NCI-H2227 treated with DMSO at 0.1 percent for 48 hours (cell line): Measurements from ENCODE around the gene BIRC3.
"Not testable (repeated sequence)": the region's sequence is repeated elsewhere in the genome, so short reads cannot be mapped to it uniquely, and the experiment has no call there.

Experiments
- DNase-seq: peaks from one replicate; lab custom pipeline; 2025; lab: John Stamatoyannopoulos, UW

Gene BIRC3

DNA sequence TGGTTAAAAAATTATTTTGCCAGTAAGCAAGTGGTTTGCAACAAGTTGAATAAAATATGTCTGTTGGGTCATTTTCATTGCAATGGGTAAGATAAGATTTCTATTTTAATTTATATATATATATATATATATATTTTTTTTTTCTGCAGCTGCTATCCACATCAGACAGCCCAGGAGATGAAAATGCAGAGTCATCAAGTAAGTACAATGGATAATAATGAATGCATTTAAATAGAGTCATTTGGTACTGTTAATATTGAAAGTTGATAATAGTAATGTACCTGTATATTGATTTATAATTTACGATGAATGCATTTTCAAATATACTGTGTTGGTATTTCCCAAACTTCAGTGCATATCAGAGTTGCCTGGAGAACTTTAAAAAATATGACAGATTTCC, 11.5 kb downstream of the BIRC3 start:
- DNase-seq, result no peak

DNA sequence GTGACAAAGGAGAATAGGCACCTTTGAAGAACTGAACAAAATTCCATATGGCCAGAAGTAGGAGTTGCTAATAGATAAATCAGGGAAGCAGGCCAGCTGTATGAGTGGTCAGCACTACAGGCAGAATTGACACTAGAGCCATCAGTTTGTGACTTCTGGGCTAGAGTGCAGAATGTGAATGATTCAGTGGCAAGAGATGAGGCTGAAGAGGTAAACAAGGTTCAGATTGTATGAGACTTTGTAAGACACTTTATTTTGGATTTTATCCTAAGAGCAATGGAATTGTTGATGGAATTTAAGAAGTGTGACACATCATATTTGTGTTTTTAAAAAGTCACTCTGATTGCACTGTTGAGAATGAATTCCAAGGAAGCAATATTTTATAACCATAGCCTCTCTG, 12.9 kb downstream of the BIRC3 start:
- DNase-seq, result no peak

DNA sequence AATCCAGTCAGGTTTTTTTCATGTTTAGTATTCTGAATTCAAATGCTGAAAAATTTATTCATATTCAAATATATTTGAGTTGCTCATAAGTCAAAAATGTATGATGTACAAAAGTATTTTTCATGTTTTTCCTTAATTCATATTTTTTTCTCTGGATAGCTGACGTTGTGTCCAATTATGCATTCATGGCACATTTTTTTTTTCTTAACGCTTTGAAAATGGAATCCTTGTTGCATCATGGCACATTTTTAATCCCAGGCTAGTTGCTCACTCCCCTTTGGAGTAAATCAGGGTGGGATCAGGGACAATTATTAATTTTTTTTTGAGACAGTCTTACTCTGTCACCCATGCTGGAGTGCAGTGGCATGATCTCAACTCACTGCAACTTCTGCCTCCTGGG, 14.1 kb downstream of the BIRC3 start:
- no peak for DNase-seq

DNA sequence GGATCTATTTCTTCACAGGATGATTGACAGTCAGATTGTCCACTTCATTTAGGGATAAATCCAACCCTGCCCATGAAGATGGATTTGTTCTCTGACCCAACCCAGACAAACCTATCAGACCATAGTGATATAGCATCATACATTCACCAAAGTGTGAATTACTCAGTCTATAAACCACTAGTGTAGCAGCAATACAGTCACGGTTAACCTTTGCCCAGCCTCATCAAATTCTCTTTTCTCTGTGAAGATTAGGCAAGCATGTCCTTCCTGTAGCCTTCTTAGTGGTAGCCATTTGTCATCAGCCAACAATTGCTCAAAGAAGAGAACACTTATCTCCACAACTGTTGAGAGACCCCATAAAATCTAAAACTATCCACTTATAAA, 15.3 kb downstream of the BIRC3 start:
- DNase-seq, result no peak

DNA sequence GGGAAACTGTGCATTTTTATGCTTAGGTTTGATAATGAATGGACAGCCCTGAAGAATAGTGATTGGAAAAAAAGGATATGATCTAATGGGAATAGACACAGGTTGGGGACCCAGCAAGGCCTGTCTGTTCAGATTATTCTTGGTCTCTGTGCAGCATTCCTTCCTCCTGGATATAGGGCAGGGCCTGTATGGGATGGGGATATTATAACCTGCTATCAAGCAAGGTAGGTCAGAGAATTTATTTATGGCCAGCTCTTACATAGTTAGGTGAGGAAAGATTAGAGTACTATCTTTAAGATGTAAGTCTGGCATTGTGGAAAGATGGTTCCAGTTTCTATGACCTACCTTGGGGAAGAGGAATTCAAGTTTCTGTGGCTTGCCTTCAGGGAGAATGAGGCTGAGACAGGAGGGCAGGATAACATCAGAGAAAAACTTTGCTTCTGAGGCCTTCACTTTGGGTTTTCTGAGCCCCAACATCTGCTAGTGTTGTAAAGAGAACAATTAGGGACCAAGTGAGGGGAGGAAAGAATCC, 21.3 kb downstream of the BIRC3 start:
- no peak for DNase-seq

DNA sequence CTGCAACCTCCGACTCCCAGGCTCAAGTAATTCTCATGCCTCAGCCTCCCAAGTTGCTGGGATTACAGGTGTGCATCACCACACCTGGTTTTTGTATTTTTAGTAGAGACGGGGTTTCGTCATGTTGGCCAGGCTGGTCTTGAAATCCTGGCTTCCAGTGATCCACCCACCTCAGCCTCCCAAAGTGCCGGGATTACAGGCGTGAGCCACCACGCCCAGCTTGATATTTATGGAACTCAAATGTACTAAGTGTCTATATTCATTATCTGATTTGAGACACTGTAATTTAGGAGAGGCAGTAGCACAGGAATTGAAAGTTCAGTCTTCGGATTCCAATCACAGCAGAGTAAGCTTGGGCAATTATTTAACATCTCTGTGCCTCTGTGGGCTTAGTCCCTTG, 24.0 kb downstream of the BIRC3 start:
- not testable (repeated sequence) for DNase-seq

DNA sequence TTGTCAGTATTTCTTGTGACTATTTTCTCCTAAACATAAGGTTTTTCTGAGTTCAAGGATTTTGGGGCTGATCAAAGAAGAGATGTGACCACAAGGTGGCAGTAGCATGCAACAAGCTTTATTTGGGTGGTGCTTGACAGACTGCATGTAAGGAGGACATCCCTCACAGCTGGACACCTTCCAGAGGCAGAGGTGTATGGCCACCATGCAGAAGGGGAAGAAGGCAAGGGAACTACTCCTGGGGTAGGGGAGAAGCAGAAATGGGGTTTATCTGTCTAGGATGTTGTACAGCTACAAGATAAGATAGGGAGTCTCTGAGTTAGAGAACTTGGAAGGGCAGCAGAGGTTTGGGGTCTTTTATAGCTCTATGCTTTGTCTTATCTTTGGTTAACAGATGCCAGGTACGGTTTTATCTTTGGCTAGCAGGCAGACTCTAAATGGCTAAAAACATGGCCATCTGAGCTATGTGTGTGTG, 24.6 kb downstream of the BIRC3 start:
- peak; percentile 42 for DNase-seq

DNA sequence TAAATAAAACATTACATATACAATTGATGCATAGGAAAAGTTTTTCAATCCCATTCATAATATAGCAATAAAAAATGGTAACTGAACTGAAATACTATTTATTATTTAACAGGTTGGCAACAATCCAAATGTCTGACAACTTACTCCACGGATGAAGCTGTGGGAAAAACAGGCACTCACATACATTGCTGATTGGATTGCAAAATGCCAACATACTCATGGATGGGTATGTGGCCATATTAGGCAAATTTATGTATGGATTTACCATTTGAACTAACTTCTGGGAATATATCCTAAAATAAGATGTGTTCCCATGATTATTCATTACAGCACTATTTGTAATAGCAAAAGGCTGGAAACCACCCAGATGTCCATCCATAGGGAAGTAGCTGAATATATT, 26.5 kb downstream of the BIRC3 start:
- DNase-seq, result no peak

DNA sequence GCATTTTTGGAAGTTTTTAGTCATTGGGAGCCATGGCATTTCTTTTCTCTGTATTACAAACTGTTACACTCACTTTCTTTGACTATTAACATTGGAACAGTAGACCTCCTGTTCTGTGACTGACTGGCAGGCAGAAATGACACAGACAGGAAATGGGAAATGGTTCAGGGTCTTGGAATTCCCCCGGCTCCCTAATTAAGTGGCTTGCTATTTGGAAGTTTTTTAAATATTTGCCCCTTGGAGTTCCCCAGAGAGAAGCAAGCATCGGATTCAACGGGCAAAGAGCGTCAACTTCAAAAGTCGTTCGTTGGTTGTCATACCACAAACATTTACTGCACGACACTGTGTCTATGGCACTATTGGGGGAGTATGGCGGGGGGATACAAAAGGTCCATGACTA, 28.6 kb downstream of the BIRC3 start:
- no peak for DNase-seq

DNA sequence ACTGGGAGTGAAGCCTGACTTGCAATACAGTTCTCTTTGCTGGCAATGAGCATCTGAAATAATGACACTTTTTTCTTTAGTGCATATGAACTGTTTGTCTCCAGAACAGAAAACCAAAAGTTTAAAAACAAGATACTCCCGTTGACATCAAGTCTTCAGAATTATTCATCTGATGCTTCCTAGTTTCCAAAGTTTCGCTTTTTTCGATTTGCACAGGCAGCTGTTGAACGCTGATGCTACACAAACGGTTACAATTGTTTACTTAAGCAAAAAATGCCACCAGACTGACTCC, 29.1 kb downstream of the BIRC3 start:
- DNase-seq, result no peak

DNA sequence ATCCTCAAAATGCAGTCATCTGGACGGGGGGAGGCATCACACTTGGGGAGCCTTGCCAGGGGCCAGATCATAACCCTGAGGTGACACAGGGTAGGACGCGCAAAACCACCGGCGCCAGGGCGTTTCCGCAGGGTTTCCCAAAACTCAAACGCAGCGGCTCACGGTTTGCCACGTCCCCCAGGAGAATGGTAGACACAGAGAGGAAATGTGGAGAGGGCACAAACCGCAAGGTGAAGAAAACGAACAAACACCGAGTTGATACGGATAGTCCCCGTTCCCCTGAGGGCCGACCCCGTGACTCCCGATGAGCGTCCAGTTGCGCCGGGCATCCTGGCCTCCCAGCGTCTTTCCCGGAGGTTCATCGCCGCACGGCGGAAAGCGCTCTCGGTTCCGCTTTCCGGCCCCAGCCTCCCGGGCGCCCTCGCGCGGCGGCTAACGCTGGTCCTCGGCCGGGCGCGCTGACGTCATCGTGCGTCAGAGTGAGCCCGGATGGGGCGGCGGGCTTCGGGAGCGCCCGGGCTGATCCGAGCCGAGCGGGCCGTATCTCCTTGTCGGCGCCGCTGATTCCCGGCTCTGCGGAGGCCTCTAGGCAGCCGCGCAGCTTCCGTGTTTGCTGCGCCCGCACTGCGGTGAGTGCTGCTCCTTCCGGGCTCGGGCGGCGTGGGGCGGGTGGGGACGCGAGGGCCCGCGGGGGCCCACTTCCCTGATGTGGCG, 29.6 kb downstream of the BIRC3 start, which contains the start of gene BIRC2:
Gene BIRC2 (plus strand): TSS at position 467 of the 714 bp plus-strand sequence. CDS start 2,641 bp downstream, outside the sequence.
- peak; percentile 62 for DNase-seq

DNA sequence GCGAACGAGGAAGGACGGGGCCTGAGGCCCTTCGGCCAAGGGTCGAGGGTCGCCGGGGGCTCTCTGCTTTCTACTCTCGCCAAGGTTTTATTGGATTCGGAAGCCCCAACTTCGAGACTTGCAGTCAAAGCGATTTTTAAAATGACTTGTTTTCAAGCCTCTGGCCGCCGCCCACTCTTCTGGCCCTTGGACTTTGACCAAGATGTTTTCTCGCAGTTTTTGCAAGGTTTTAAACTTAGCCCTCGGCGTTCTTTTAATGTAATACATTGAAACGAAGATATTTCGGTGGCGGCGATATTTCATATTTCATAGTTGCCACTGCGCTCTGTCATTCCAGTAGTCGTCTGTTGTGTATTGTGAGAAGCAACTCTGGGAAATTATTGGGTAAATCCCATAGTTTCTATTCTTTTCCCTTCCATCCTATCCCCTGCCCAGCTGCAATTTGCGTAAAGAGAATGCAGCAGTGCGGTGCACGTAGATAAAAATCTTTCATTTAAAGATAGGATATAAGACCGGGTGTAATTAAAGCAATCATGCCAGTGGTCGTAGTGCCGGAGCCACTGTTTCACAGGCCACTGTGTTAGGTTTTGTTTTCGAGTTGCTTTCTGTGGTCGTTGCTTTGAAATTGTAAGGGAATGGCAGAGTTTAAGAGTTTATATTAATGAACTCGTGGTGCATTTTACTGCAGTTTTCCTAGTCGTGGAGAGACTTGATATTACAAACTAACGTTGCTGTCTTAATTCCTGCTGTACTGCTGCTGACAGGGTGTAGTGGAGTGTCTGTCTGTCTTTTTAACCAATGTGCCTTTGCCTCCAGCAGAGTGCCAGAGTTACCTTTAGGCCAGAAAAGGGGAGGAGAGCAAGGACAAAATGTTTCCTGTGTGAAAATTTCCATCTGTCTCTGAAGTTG, 30.4 kb downstream of the BIRC3 start:
- DNase-seq, result no peak

DNA sequence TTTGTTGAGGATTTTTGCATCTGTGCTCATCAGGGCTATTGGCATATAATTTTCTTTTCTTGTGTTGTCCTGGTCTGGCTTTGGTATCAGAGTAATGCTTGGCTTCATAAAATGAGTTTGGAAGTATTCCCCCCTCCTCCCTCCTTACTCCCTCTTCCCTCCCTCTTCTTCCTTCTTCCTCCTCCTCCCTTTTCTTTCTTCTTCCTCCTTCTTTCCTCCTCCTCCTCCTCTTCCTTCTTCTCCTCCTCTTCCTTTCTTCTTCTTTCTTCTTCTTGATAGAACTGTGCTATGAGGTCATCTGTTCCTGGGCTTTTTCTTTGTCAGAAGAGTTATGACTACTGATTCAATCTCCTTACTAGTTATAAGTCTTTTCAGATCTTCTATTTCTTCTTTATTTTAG, 39.8 kb downstream of the BIRC3 start:
- DNase-seq, result no peak

DNA sequence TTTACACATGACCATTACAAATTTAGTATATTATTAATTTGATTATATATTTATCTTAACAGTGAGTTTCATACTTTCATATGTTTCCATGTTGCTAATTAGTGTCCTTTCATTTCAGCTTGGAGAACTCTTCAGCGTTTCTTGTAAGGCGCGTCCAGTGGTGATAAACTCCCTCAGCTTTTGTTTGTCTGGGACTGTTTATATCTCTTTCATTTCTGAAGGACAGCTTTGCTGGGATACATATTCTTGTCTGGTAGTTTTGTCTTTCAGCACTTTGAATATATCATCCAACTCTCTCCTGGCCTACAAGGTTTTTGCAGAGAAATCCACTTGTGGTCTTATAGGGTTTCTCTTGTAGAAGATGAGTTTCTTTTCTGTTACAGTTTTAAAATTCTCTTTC, 42.1 kb downstream of the BIRC3 start:
- no peak for DNase-seq

DNA sequence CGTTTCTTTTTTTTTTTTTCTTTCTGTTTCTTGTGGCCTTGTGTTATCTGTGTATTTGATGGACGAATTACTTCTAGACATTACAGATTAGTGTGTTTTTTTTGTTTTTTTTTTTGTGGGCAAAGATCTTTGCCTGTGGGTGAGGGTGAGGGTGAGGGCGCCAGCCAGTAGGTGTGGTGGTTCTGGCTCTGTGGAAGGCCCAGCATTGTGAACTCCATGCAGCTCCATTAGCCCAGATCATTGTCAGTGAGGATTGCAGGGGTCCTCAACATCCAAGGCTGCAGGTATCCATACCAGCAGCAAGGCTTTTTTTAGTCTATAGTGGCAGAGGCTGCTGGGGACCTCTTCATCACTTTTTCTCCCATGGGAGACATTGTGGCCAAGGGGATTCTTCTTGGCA, 43.4 kb downstream of the BIRC3 start:
- DNase-seq, result no peak

DNA sequence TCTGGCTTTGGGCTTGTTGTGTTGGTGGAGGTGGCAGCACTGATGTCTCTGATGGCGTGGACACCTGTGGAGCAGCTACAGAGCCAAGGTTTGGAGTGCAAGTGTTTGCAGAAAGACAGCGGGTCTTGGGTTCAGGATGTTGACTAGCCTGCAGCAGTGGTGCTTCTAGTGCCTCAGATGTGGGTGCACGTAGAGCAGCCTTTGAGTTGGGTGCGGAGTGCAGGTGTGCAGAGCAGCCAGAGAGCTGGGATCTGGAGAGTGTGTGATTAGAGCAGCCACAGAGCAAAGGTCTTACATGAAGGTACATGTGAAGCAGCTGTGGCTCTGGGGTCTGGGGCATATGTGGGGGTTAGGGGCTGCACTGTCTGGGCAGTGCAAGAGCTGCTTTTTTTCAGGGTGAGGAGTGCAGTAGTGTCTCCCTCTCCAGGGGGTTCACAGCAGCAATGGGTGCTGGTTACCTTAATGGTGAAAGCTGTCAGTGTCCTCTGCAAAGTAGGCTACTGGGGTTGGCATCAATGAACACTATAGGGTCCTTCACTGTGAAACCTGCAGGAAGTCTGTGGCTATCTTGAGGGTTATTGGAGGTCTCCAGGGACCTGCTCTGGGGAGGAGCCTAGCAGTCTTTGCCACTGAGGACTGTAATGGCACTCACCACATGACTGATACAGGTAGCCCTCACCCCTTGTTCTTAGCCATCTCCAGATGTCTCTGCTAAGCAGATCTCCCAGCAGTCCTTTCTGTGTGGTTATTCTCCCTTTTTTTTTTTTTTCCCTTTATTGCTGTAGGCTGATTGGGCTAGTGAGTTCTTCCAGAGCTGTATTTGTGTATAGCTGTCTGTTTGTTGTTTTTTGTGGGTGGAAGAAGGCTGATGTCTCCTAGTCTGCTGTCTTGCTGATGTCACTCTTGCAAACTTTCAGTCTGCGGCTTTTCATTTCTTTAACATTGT, 44.1 kb downstream of the BIRC3 start:
- no peak for DNase-seq

DNA sequence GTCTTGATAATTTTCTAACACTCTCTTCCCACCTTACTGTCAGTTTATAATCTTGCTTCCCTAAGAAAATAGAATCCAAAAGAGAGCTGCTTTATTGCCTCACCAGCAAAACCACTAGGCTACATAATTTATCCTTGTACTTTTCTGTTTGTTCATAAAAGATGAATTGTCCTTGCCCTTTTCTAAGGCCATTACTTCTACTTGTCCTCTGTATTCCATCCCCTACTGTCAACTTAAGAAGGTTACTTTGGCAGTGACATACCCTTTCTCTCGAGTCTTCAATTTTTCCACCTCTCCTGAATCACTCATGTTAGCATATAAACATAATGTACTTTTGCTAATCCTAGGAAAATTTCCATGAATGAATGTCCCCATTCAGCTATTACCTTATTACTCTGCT, 47.7 kb downstream of the BIRC3 start:
- no peak for DNase-seq

DNA sequence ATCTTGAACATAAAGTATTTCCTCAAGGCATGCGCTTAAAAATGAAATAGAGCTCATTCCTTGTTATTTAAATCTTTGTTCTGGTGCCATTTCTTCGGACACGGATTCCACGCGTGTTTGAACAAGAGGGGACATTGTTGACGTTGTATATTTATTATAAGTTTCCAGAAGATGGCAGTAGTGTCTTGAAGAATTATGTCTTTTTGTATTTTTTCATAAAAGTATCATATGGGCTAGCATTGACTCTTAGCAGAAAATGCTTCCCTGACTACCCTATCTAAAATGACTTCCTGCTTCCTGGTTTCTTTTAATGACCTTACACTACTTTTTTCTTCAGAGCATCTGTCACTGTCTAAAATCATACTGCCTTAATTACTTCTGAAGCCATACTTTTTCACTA, 50.1 kb downstream of the BIRC3 start:
- DNase-seq, result no peak

DNA sequence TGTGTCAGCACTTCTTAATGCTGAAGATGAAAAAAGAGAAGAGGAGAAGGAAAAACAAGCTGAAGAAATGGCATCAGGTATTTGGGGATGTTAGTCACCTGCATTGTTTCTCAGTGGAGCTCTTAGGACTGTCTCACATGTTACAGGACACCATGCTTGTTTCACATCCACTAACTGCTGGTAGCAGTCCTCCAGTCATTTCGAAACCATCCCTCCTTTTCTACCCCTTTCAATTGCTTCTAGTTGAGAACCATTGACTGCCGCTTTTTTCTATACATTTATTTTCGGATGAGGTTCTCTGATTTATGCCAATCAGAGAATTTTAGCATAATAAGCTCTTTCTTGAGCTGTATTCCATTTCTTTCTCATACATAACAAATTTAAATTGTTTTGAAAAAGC, 51.2 kb downstream of the BIRC3 start:
- no peak for DNase-seq

DNA sequence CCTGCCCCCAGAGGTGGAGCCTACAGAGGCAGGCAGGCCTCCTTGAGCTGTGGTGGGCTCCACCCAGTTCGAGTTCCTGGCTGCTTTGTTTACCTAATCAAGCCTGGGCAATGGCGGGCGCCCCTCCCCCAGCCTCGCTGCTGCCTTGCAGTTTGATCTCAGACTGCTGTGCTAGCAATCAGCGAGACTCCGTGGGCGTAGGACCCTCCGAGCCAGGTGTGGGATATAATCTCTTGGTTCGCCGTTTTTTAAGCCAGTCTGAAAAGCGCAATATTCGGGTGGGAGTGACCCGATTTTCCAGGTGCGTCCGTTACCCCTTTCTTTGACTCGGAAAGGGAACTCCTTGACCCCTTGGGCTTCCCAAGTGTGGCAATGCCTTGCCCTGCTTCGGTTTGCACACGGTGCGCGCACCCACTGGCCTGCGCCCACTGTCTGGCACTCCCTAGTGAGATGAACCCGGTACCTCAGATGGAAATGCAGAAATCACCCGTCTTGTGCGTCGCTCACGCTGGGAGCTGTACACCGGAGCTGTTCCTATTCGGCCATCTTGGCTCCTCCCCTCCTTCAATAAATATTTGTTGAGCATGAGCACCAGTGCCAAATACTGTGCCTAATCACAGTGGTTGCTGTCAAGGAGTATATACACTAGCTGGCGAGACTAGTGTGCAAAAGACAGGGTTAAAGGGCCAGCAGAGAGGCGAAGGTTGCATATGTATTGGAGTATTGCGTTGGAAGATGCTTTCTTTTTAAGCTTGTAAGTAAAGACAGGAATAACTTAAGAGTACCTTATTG, 57.5 kb downstream of the BIRC3 start:
- not testable (repeated sequence) for DNase-seq

DNA sequence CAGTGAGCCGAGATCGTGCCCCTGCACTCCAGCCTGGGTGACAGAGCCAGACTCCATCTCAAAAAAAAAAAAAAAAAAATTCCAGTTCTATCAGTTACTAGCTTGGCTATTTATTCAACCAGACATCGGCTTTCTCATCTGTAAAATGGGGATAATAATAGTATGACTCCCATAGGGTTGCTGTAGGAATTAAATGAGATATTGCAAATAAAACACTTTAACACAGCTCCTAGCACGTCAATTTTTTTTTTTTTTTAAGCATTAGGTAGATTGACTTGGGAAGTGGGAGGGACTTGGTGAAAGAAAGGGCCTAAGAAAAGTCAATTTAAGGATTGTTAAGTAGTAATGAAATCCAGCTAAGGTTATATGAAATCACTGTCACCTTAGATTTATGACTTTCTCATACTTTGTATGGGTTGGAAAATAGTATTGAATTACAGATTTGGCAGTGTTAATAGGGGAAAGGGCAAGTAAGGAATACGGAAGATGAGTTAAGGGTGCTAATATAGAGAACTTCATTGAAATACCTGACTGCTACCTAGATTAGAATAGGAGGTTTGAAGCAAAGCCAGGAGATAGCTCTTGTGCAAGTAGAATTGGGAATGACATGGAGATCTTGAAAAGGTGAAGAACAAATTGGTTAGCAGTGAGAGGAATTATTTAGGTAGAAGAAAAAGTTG, 58.6 kb downstream of the BIRC3 start:
- DNase-seq, result no peak
